H7 (cell line): ENCODE measurements around the gene C19orf33. TPM values are rescaled to one million over a fixed set of nuclear protein-coding genes. Genes with fewer than 3 reads are reported as not detected.

Experiments used
- DNase-seq: peaks from one replicate; pipeline ENCODE4 v3.0.0; 2012
- H3K27me3 ChIP-seq: 2 replicates; pipeline ENCODE4 v1.6.0; 2011; ENCODE audit warnings: mild to moderate bottlenecking, low read length; ENCODE audit not compliant: control insufficient read depth, insufficient read depth
- H3K36me3 ChIP-seq: replicated peaks from 2 replicates; pipeline ENCODE4 v1.5.1; 2011; ENCODE audit warnings: low read length; ENCODE audit not compliant: control insufficient read depth, insufficient read depth
- H3K4me3 ChIP-seq: 2 replicates; pipeline ENCODE4 v1.5.1; 2011; ENCODE audit warnings: low read depth, mild to moderate bottlenecking, control low read depth, low read length, moderate library complexity; ENCODE audit not compliant: insufficient read depth
- total RNA-seq: library from RNA; depleted of rRNA; stranded (reverse); fragments of >200 nt; shearing (Covaris generic); gene quantifications from 2 replicates; pipeline ENCODE4 v1.2.3, GENCODE V29; 2014

The C19orf33 gene
- total RNA-seq, 1 experiment from 2014 or later = 11.1 TPM

- Histone ChIP-seq H3K27me3 (no peaks in the 10 kb centered on the region), H3K4me3 (no peak overlapping the region), H3K36me3 (peaks cover 3% of the 10 kb centered on the region; the same call in 1 of the 2 replicates)
- no peak for DNase-seq
Measured at GRCh38 chr19:38273499-38273898, 30.6 kb upstream of the C19orf33 start.

GRCh38 chr19:38274739-38275138 lies 29.3 kb upstream of the C19orf33 start:
- no peaks in the 10 kb centered on the region for H3K27me3 ChIP-seq

GRCh38 chr19:38276942-38277517 lies 27.0 kb upstream of the C19orf33 start:
- H3K36me3 ChIP-seq = peaks cover 7% of the 10 kb centered on the region
- no peaks in the 10 kb centered on the region for H3K27me3 ChIP-seq
- DNase-seq = no peak
- no peak overlapping the region for H3K4me3 ChIP-seq

More at GRCh38 chr19:38274739-38275138, 29.3 kb upstream of the C19orf33 start:
- Histone ChIP-seq H3K36me3 (peaks cover 3% of the 10 kb centered on the region; the same call in 1 of the 2 replicates), H3K4me3 (no peak overlapping the region)
- DNase-seq = no peak

GRCh38 chr19:38277549-38277948 lies 26.5 kb upstream of the C19orf33 start:
- Histone ChIP-seq H3K27me3 (no peaks in the 10 kb centered on the region), H3K36me3 (peaks cover 7% of the 10 kb centered on the region)
- no peak for DNase-seq

GRCh38 chr19:38277969-38278680 lies 25.9 kb upstream of the C19orf33 start:
- H3K36me3 ChIP-seq = peaks cover 7% of the 10 kb centered on the region
- no peaks in the 10 kb centered on the region for H3K27me3 ChIP-seq
- DNase-seq = no peak
- no peak overlapping the region for H3K4me3 ChIP-seq

More at GRCh38 chr19:38277549-38277948, 26.5 kb upstream of the C19orf33 start:
- no peak overlapping the region for H3K4me3 ChIP-seq

- Histone ChIP-seq H3K27me3 (no peaks in the 10 kb centered on the region), H3K4me3 (no peak overlapping the region), H3K36me3 (peaks cover 7% of the 10 kb centered on the region)
- no peak for DNase-seq
Measured at GRCh38 chr19:38278751-38279150, 25.3 kb upstream of the C19orf33 start.

- Histone ChIP-seq H3K27me3 (no peaks in the 10 kb centered on the region), H3K36me3 (peaks cover 8% of the 10 kb centered on the region), H3K4me3 (no peak overlapping the region)
- DNase-seq = no peak
Measured at GRCh38 chr19:38280030-38280921, 23.8 kb upstream of the C19orf33 start.

- no peaks in the 10 kb centered on the region for H3K27me3 ChIP-seq
- peaks cover 13% of the 10 kb centered on the region for H3K36me3 ChIP-seq
- no peak overlapping the region for H3K4me3 ChIP-seq
- DNase-seq = no peak
Measured at GRCh38 chr19:38281811-38282566, 22.1 kb upstream of the C19orf33 start.

- no peak for DNase-seq
- peaks cover 17% of the 10 kb centered on the region for H3K36me3 ChIP-seq
- H3K27me3 ChIP-seq = no peaks in the 10 kb centered on the region
- H3K4me3 ChIP-seq = no peak overlapping the region
Measured at GRCh38 chr19:38283271-38283670, 20.8 kb upstream of the C19orf33 start.

- no peak overlapping the region for H3K4me3 ChIP-seq
- DNase-seq = no peak
- peaks cover 18% of the 10 kb centered on the region for H3K36me3 ChIP-seq
- H3K27me3 ChIP-seq = no peaks in the 10 kb centered on the region
Measured at GRCh38 chr19:38284422-38284821, 19.6 kb upstream of the C19orf33 start.

GRCh38 chr19:38285567-38285966 lies 18.5 kb upstream of the C19orf33 start:
- Histone ChIP-seq H3K27me3 (no peaks in the 10 kb centered on the region), H3K36me3 (peaks cover 21% of the 10 kb centered on the region), H3K4me3 (no peak overlapping the region)
- DNase-seq = no peak

GRCh38 chr19:38287604-38288003 lies 16.4 kb upstream of the C19orf33 start:
- no peak overlapping the region for H3K4me3 ChIP-seq
- DNase-seq = no peak
- no peaks in the 10 kb centered on the region for H3K27me3 ChIP-seq
- peaks cover 34% of the 10 kb centered on the region for H3K36me3 ChIP-seq

GRCh38 chr19:38288123-38288855 lies 15.8 kb upstream of the C19orf33 start:
- Histone ChIP-seq H3K36me3 (peaks cover 35% of the 10 kb centered on the region), H3K4me3 (no peak overlapping the region), H3K27me3 (no peaks in the 10 kb centered on the region)
- no peak for DNase-seq
